GM12878 (cell line): ENCODE measurements around the gene ABRACL.

Experiments
- BCL11A ChIP-seq: IDR thresholded peaks from 2 replicates; pipeline ENCODE4 v1.6.1; 2011; ENCODE audit warnings: low read depth, low read length
- BCL3 ChIP-seq: IDR thresholded peaks from 2 replicates; pipeline ENCODE4 v1.6.1; 2011; ENCODE audit warnings: borderline replicate concordance, low read depth, mild to moderate bottlenecking, moderate library complexity, low read length; ENCODE audit not compliant: insufficient read depth, poor library complexity, severe bottlenecking
- CBX3 ChIP-seq: fragments of 200-600 bp; sonication (generic); IDR thresholded peaks from 2 replicates; pipeline ENCODE4 v1.6.1; 2016; ENCODE audit warnings: low read depth, borderline replicate concordance
- CTCF ChIP-seq, 3 experiments: IDR thresholded peaks in 2 of 3; conservative IDR thresholded peaks in 1 of 3; 2 replicates each; pipeline ENCODE4 v1.5.1; 2011; ENCODE audit warnings: low read depth in 3 of 3, low read length in 3 of 3, mild to moderate bottlenecking in 3 of 3, control low read depth in 2 of 3, moderate library complexity in 2 of 3, inconsistent platforms in 1 of 3, mixed read lengths in 1 of 3; ENCODE audit not compliant: control insufficient read depth in 2 of 3, insufficient read depth in 1 of 3; ENCODE audit errors: extremely low read depth in 1 of 3
- NRF1 ChIP-seq: conservative IDR thresholded peaks from 2 replicates; pipeline ENCODE4 v1.6.1; 2011; ENCODE audit warnings: mild to moderate bottlenecking, low read depth, low read length, improper control_type of control experiment
- POLR2AphosphoS5 ChIP-seq: IDR thresholded peaks from 2 replicates; pipeline ENCODE4 v1.6.1; 2011; ENCODE audit warnings: mild to moderate bottlenecking, low read length, inconsistent platforms
- RBBP5 ChIP-seq: fragments of 200-600 bp; sonication (generic); conservative IDR thresholded peaks from 2 replicates; pipeline ENCODE4 v1.6.1; 2016
- SUPT20H ChIP-seq: IDR thresholded peaks from 2 replicates; pipeline ENCODE4 v1.6.1; 2011; ENCODE audit warnings: low read depth, mild to moderate bottlenecking, low read length, moderate library complexity, borderline replicate concordance; ENCODE audit not compliant: control insufficient read depth
- ZNF274 ChIP-seq: IDR thresholded peaks from one replicate; pipeline ENCODE4 v1.8.0; 2011; ENCODE audit not compliant: insufficient read length, insufficient read depth

GRCh38 chr6:138997136-138997535 is 31.4 kb upstream of the ABRACL start:
- TF ChIP-seq CTCF (IDR thresholded peaks at IDR 0.05 in 2 of 3, conservative IDR thresholded peaks at IDR 0.05 in 1 of 3; ENCODE audit: control insufficient read depth in 2 of 3, extremely low read depth in 1 of 3, insufficient read depth in 1 of 3, low read depth in 3 of 3, low read length in 3 of 3): no peak
- no peak for TF ChIP-seq ZNF274
- TF ChIP-seq RBBP5: no peak
- no peak for TF ChIP-seq BCL3
- no peak for TF ChIP-seq SUPT20H
- TF ChIP-seq CBX3: no peak
- TF ChIP-seq POLR2AphosphoS5: no peak
- TF ChIP-seq BCL11A: no peak
- TF ChIP-seq NRF1: no peak
